ENCODE results near the gene PCK2. TPM values are rescaled to one million over a fixed set of nuclear protein-coding genes. Genes with fewer than 3 reads are reported as not detected.

The PCK2 gene
- total and polyA plus RNA-seq, 5 donors from 2014 or later = 21.0 to 32.2 (median 26.4) TPM

DNA sequence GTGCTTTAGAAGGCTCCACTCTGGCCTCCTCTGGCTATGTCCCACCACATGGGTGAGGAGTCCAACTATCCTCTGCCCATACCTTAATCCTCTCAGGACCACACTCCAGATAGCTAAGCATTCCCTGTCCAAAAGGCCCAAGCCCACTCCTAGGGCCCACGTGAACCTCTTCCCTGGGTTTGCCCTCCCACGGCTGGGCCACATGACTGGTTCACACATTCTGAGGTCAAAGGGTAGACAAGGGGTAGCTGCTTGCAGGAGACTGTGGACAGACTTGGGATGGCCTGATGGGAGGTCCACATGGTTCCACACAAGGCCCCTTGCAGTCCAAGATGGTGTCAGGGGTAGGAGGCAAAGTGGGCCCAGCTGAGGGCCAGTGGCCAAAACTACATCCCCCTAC is 6.0 kb upstream of the PCK2 start:
- Histone ChIP-seq H3K27me3 (ENCODE audit: control insufficient read depth, insufficient read depth, low read length) (no peaks in the 10 kb centered on the region), H3K9me3 (ENCODE audit: control insufficient read depth in 2 of 2, low read length in 2 of 2) (no peaks in the 10 kb centered on the region), H3K36me3 (ENCODE audit: control insufficient read depth, insufficient read depth, low read length) (no peaks in the 10 kb centered on the region), H3K4me3 (ENCODE audit: low read depth, low read length) (no peak overlapping the region), H3K4me1 (ENCODE audit: control insufficient read depth, insufficient read depth, low read length, poor library complexity, severe bottlenecking) (peaks cover 6% of the 10 kb centered on the region), H3K27ac (ENCODE audit: insufficient read depth, low read length, poor library complexity, severe bottlenecking) (no peak overlapping the region)
- Mint-ChIP-seq H3K4me3 (no peak overlapping the region), H3K27ac (no peak overlapping the region), H3K9me3 (no peaks in the 10 kb centered on the region), H3K4me1 (peaks cover 4 to 15% (median 11%) of the 10 kb centered on the region in 4 donors), H3K36me3 (no peaks in the 10 kb centered on the region), H3K27me3 (no peaks in the 10 kb centered on the region)
- ATAC-seq (ENCODE audit: low read depth in 2 of 2) = no peak
- DNase-seq = no peak

DNA sequence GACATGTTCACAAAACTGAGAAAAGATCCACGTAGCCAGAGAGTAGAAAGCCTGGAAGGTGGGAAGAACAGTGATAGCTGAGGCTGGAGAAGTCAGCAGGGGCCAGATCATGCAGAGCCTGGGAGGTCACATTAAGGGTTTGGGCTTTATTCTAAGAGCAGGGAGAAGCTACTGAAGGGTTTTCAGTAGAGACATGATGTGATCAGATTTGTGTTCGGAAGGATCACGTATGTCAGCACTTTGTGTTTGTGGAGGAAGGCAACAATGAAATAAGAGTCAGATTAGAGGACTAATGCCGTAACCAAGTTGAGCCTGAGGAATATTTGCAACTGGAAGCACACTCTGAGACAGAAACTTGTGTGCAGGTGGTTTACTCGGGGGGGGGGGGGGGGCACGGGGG is 4.2 kb upstream of the PCK2 start:
- Mint-ChIP-seq H3K27me3 (no peaks in the 10 kb centered on the region), H3K27ac (no peak overlapping the region), H3K9me3 (no peaks in the 10 kb centered on the region), H3K4me1 (peaks cover 4 to 24% (median 13%) of the 10 kb centered on the region in 4 donors), H3K36me3 (no peaks in the 10 kb centered on the region), H3K4me3 (peak overlapping the region in 2 of 4 donors; percentile 38 to 64)
- no peaks in the 10 kb centered on the region for H3K9me3 ChIP-seq (ENCODE audit: control insufficient read depth in 2 of 2, low read length in 2 of 2)
- no peak overlapping the region for H3K4me3 ChIP-seq (ENCODE audit: low read depth, low read length)
- ATAC-seq (ENCODE audit: low read depth in 2 of 2) = no peak
- no peaks in the 10 kb centered on the region for H3K27me3 ChIP-seq (ENCODE audit: control insufficient read depth, insufficient read depth, low read length)
- no peaks in the 10 kb centered on the region for H3K36me3 ChIP-seq (ENCODE audit: control insufficient read depth, insufficient read depth, low read length)
- DNase-seq = no peak
- H3K4me1 ChIP-seq (ENCODE audit: control insufficient read depth, insufficient read depth, low read length, poor library complexity, severe bottlenecking) = peaks cover 14% of the 10 kb centered on the region
- no peak overlapping the region for H3K27ac ChIP-seq (ENCODE audit: insufficient read depth, low read length, poor library complexity, severe bottlenecking)

DNA sequence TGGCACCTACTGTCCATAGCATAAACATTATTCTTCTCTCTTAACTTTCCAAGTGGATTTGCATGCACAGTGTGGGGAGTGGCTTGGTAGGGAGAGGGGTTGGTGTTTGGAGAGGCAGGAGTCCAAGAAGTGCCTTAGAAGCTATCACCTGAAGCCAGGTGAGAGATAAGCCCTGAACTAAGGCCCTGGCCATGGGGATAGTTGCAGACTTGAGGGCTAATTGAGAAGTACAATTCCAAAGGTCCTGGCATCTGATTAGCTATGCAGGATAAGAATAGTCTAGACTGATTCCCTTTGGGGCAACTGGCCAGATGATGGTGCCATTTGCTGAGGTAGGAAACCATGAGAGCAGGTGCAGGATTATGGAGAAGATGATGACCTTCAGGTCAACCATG is 2.0 kb upstream of the PCK2 start:
- no peaks in the 10 kb centered on the region for H3K27me3 ChIP-seq (ENCODE audit: control insufficient read depth, insufficient read depth, low read length)
- Mint-ChIP-seq H3K27me3 (no peaks in the 10 kb centered on the region), H3K36me3 (no peaks in the 10 kb centered on the region), H3K4me3 (peak overlapping the region; percentile 89 to 99 (median 99)), H3K9me3 (no peaks in the 10 kb centered on the region), H3K27ac (peak overlapping the region in 2 of 3 donors; percentile 81 to 87), H3K4me1 (peaks cover 8 to 41% (median 25%) of the 10 kb centered on the region in 4 donors)
- no peaks in the 10 kb centered on the region for H3K9me3 ChIP-seq (ENCODE audit: control insufficient read depth in 2 of 2, low read length in 2 of 2)
- peaks cover 3% of the 10 kb centered on the region for H3K36me3 ChIP-seq (ENCODE audit: control insufficient read depth, insufficient read depth, low read length)
- no peak overlapping the region for H3K4me3 ChIP-seq (ENCODE audit: low read depth, low read length)
- peaks cover 25% of the 10 kb centered on the region for H3K4me1 ChIP-seq (ENCODE audit: control insufficient read depth, insufficient read depth, low read length, poor library complexity, severe bottlenecking)
- DNase-seq = no peak
- no peak overlapping the region for H3K27ac ChIP-seq (ENCODE audit: insufficient read depth, low read length, poor library complexity, severe bottlenecking)
- ATAC-seq (ENCODE audit: low read depth in 2 of 2) = no peak

GRCh38 chr14:24092505-24093206 is 1.5 kb upstream of the PCK2 start:
- Histone ChIP-seq H3K9me3 (ENCODE audit: control insufficient read depth in 2 of 2, low read length in 2 of 2) (no peaks in the 10 kb centered on the region), H3K27me3 (ENCODE audit: control insufficient read depth, insufficient read depth, low read length) (no peaks in the 10 kb centered on the region), H3K4me1 (ENCODE audit: control insufficient read depth, insufficient read depth, low read length, poor library complexity, severe bottlenecking) (peaks cover 25% of the 10 kb centered on the region), H3K4me3 (ENCODE audit: low read depth, low read length) (no peak overlapping the region), H3K27ac (ENCODE audit: insufficient read depth, low read length, poor library complexity, severe bottlenecking) (no peak overlapping the region), H3K36me3 (ENCODE audit: control insufficient read depth, insufficient read depth, low read length) (peaks cover 3% of the 10 kb centered on the region)
- ATAC-seq (ENCODE audit: low read depth in 2 of 2) (no peak), DNase-seq (no peak)
- no peaks in the 10 kb centered on the region for H3K27me3 Mint-ChIP-seq
- peak overlapping the region; percentile 81 to 94 (median 87) for H3K27ac Mint-ChIP-seq
- no peaks in the 10 kb centered on the region for H3K9me3 Mint-ChIP-seq
- no peaks in the 10 kb centered on the region for H3K36me3 Mint-ChIP-seq
- H3K4me3 Mint-ChIP-seq = peak overlapping the region; percentile 89 to 99 (median 99)
- H3K4me1 Mint-ChIP-seq = peaks cover 8 to 41% (median 25%) of the 10 kb centered on the region in 4 donors

- Mint-ChIP-seq H3K27me3 (no peaks in the 10 kb centered on the region), H3K4me3 (peak overlapping the region; percentile 89 to 99 (median 99)), H3K36me3 (peaks cover 4% of the 10 kb centered on the region), H3K9me3 (no peaks in the 10 kb centered on the region), H3K4me1 (peaks cover 8 to 41% (median 25%) of the 10 kb centered on the region in 4 donors), H3K27ac (peak overlapping the region; percentile 81 to 94 (median 87))
- ATAC-seq (ENCODE audit: low read depth in 2 of 2) (no peak), DNase-seq (no peak)
- Histone ChIP-seq H3K4me3 (ENCODE audit: low read depth, low read length) (peak overlapping the region; percentile 31), H3K4me1 (ENCODE audit: control insufficient read depth, insufficient read depth, low read length, poor library complexity, severe bottlenecking) (peaks cover 25% of the 10 kb centered on the region), H3K27ac (ENCODE audit: insufficient read depth, low read length, poor library complexity, severe bottlenecking) (peak overlapping the region; percentile 86), H3K27me3 (ENCODE audit: control insufficient read depth, insufficient read depth, low read length) (no peaks in the 10 kb centered on the region), H3K36me3 (ENCODE audit: control insufficient read depth, insufficient read depth, low read length) (peaks cover 9% of the 10 kb centered on the region), H3K9me3 (ENCODE audit: control insufficient read depth in 2 of 2, low read length in 2 of 2) (no peaks in the 10 kb centered on the region)
These were observed 757 bp upstream of the PCK2 start for GRCh38 chr14:24093207-24093900.

GRCh38 chr14:24094841-24095270 is 745 bp downstream of the PCK2 start:
- Histone ChIP-seq H3K27ac (ENCODE audit: insufficient read depth, low read length, poor library complexity, severe bottlenecking) (peak overlapping the region; percentile 86), H3K4me1 (ENCODE audit: control insufficient read depth, insufficient read depth, low read length, poor library complexity, severe bottlenecking) (peaks cover 25% of the 10 kb centered on the region), H3K27me3 (ENCODE audit: control insufficient read depth, insufficient read depth, low read length) (no peaks in the 10 kb centered on the region), H3K9me3 (ENCODE audit: control insufficient read depth in 2 of 2, low read length in 2 of 2) (no peaks in the 10 kb centered on the region), H3K36me3 (ENCODE audit: control insufficient read depth, insufficient read depth, low read length) (peaks cover 20% of the 10 kb centered on the region), H3K4me3 (ENCODE audit: low read depth, low read length) (peak overlapping the region; percentile 82)
- H3K36me3 Mint-ChIP-seq = peaks cover 7% of the 10 kb centered on the region
- no peak for ATAC-seq (ENCODE audit: low read depth in 2 of 2)
- peak overlapping the region; percentile 96 to 99 (median 97) for H3K27ac Mint-ChIP-seq
- H3K27me3 Mint-ChIP-seq = no peaks in the 10 kb centered on the region
- peak in 1 of 3 donors; percentile 53 for DNase-seq
- H3K4me3 Mint-ChIP-seq = peak overlapping the region; percentile 89 to 99 (median 99)
- peaks cover 8 to 43% (median 23%) of the 10 kb centered on the region in 4 donors for H3K4me1 Mint-ChIP-seq
- no peaks in the 10 kb centered on the region for H3K9me3 Mint-ChIP-seq

- peaks cover 10% of the 10 kb centered on the region for H3K36me3 Mint-ChIP-seq
- peak overlapping the region; percentile 89 to 99 (median 99) for H3K4me3 Mint-ChIP-seq
- Histone ChIP-seq H3K27ac (ENCODE audit: insufficient read depth, low read length, poor library complexity, severe bottlenecking) (peak overlapping the region; percentile 86), H3K4me3 (ENCODE audit: low read depth, low read length) (peak overlapping the region; percentile 82), H3K4me1 (ENCODE audit: control insufficient read depth, insufficient read depth, low read length, poor library complexity, severe bottlenecking) (peaks cover 22% of the 10 kb centered on the region), H3K9me3 (ENCODE audit: control insufficient read depth in 2 of 2, low read length in 2 of 2) (no peaks in the 10 kb centered on the region), H3K27me3 (ENCODE audit: control insufficient read depth, insufficient read depth, low read length) (no peaks in the 10 kb centered on the region), H3K36me3 (ENCODE audit: control insufficient read depth, insufficient read depth, low read length) (peaks cover 22% of the 10 kb centered on the region)
- ATAC-seq (ENCODE audit: low read depth in 2 of 2) = peak; percentile 17 to 27
- H3K27ac Mint-ChIP-seq = peak overlapping the region; percentile 96 to 99 (median 97)
- H3K27me3 Mint-ChIP-seq = no peaks in the 10 kb centered on the region
- H3K9me3 Mint-ChIP-seq = no peaks in the 10 kb centered on the region
- peak; percentile 12 to 84 (median 35) for DNase-seq
- peaks cover 7 to 39% (median 23%) of the 10 kb centered on the region in 4 donors for H3K4me1 Mint-ChIP-seq
These were observed 1.4 kb downstream of the PCK2 start for GRCh38 chr14:24095271-24096068.
